K562 (cell line): ENCODE results near the gene OAT. TPM values are rescaled to one million over a fixed set of nuclear protein-coding genes. Genes with fewer than 3 reads are reported as not detected.

Source experiments
- ETS2 ChIP-seq: IDR thresholded peaks from 2 replicates; pipeline ENCODE4 v1.6.1; 2016; ENCODE audit warnings: borderline replicate concordance, missing genetic modification characterization, mild to moderate bottlenecking, moderate library complexity, missing compliant biosample characterization; ENCODE audit not compliant: poor library complexity, severe bottlenecking
- NFXL1 ChIP-seq: fragments of 450-650 bp; formaldehyde crosslinking; IDR thresholded peaks from 2 replicates; pipeline ENCODE4 v1.4.0; 2021; ENCODE audit warnings: mild to moderate bottlenecking
- ZNF232 ChIP-seq: sonication (generic); formaldehyde crosslinking; IDR thresholded peaks from 2 replicates; pipeline ENCODE4 v1.8.0; 2022; ENCODE audit warnings: mild to moderate bottlenecking, missing genetic modification reagents
- ZNF764 ChIP-seq: fragments of 250-450 bp; sonication (Bioruptor Pico); IDR thresholded peaks from 2 replicates; pipeline ENCODE4 v1.4.0; 2020; ENCODE audit warnings: low read depth, mild to moderate bottlenecking, moderate library complexity
- polyA plus RNA-seq, 8 experiments: library from polyadenylated mRNA; depleted of rRNA in 4 of 8; stranded (reverse) in 5 of 8; unstranded in 3 of 8; fragments of >200 nt; fragmentation: Nextera tagmentation in 2 of 8; fragmentation: Illumina TruSeq in 1 of 8; extraction: Ambion mirVana in 2 of 8; extraction: Trizol in 1 of 8; gene quantifications; 2 replicates each; pipeline versions ENCODE4 v1.2.1 to v1.2.3, GENCODE V29; 2011 to 2014; ENCODE audit warnings: inconsistent platforms in 1 of 8, missing spikeins in 1 of 8
- total RNA-seq, 7 experiments: library from RNA; depleted of rRNA in 6 of 7; stranded (reverse); fragments of >200 nt in 6 of 7; fragmentation: Illumina TruSeq in 2 of 7; extraction: Trizol in 2 of 7; gene quantifications; 2 replicates each; pipeline versions ENCODE4 v1.2.1 to v1.2.3, GENCODE V29; 2011 to 2021; ENCODE audit warnings: low replicate concordance in 1 of 7
- TF ChIP-seq, protein P1 (sequence below): fragments of 250-450 bp; sonication (Bioruptor Pico); IDR thresholded peaks from 2 replicates; pipeline ENCODE4 v1.4.0; 2020; ENCODE audit warnings: mild to moderate bottlenecking, moderate library complexity, borderline replicate concordance
- TF ChIP-seq, protein P2 (sequence below): fragments of 450-650 bp; IDR thresholded peaks from 2 replicates; pipeline ENCODE4 v1.6.1; 2016; ENCODE audit warnings: mild to moderate bottlenecking, moderate library complexity
- TF ChIP-seq, protein P3 (sequence below): IDR thresholded peaks from 3 replicates; pipeline ENCODE4 v1.6.1; 2011; ENCODE audit warnings: borderline replicate concordance, mild to moderate bottlenecking, moderate library complexity; ENCODE audit not compliant: insufficient read length; ENCODE audit errors: extremely low read depth

The OAT gene
- total and polyA plus RNA-seq, 9 of the 15 experiments (the other 6 are each of a cell fraction or from before 2014, with no cell fraction given) = 100 to 312 (median 163) TPM

DNA sequence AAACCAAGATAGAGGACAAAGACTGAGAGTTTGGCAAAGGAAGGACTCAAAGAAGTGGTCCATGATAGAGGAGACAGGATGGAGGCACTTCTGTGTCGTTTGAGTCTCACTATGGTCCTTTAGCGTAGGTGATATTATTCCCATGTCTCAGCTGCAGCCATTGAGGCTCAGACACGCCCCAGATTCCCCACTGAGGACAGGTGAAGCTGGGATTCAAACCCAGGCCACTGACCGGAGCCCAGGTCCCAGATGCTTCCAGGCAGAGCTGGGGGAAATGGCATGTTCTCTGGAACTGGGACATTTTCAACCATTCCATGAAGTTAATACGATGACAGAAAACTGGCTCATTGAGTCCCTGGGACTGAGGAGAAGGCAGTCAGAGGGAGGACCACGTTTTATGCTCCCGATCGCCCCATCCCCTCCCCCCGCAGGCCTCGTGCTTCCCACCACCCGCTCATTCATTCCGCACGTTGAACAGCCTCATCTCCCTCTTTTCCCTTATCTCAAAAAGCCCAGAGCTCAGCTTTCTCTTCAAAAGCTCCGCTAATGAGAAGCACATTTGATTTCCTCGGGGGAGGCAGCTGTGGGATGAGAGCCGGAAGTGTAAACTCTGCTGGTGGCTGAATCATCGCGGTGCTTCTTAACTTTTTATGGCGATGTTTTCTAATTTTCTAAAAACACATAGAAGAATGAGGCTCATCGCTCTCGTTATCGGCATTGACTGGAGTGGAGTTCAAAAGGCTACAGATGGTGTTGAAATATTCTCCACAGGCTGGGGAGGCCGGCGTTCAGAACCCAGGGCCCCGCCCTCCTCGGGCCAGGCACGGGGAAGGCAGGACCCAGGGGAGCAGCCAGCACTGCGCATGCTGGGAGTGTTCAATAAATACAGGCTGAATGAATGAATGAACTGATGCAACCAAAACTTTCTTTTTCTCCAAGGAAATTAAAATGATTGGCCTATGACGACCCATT lies 64.0 kb downstream of the OAT start (continued):
- TF ChIP-seq, protein P1, sequence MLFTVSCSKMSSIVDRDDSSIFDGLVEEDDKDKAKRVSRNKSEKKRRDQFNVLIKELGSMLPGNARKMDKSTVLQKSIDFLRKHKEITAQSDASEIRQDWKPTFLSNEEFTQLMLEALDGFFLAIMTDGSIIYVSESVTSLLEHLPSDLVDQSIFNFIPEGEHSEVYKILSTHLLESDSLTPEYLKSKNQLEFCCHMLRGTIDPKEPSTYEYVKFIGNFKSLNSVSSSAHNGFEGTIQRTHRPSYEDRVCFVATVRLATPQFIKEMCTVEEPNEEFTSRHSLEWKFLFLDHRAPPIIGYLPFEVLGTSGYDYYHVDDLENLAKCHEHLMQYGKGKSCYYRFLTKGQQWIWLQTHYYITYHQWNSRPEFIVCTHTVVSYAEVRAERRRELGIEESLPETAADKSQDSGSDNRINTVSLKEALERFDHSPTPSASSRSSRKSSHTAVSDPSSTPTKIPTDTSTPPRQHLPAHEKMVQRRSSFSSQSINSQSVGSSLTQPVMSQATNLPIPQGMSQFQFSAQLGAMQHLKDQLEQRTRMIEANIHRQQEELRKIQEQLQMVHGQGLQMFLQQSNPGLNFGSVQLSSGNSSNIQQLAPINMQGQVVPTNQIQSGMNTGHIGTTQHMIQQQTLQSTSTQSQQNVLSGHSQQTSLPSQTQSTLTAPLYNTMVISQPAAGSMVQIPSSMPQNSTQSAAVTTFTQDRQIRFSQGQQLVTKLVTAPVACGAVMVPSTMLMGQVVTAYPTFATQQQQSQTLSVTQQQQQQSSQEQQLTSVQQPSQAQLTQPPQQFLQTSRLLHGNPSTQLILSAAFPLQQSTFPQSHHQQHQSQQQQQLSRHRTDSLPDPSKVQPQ = no peak
- TF ChIP-seq, protein P2, sequence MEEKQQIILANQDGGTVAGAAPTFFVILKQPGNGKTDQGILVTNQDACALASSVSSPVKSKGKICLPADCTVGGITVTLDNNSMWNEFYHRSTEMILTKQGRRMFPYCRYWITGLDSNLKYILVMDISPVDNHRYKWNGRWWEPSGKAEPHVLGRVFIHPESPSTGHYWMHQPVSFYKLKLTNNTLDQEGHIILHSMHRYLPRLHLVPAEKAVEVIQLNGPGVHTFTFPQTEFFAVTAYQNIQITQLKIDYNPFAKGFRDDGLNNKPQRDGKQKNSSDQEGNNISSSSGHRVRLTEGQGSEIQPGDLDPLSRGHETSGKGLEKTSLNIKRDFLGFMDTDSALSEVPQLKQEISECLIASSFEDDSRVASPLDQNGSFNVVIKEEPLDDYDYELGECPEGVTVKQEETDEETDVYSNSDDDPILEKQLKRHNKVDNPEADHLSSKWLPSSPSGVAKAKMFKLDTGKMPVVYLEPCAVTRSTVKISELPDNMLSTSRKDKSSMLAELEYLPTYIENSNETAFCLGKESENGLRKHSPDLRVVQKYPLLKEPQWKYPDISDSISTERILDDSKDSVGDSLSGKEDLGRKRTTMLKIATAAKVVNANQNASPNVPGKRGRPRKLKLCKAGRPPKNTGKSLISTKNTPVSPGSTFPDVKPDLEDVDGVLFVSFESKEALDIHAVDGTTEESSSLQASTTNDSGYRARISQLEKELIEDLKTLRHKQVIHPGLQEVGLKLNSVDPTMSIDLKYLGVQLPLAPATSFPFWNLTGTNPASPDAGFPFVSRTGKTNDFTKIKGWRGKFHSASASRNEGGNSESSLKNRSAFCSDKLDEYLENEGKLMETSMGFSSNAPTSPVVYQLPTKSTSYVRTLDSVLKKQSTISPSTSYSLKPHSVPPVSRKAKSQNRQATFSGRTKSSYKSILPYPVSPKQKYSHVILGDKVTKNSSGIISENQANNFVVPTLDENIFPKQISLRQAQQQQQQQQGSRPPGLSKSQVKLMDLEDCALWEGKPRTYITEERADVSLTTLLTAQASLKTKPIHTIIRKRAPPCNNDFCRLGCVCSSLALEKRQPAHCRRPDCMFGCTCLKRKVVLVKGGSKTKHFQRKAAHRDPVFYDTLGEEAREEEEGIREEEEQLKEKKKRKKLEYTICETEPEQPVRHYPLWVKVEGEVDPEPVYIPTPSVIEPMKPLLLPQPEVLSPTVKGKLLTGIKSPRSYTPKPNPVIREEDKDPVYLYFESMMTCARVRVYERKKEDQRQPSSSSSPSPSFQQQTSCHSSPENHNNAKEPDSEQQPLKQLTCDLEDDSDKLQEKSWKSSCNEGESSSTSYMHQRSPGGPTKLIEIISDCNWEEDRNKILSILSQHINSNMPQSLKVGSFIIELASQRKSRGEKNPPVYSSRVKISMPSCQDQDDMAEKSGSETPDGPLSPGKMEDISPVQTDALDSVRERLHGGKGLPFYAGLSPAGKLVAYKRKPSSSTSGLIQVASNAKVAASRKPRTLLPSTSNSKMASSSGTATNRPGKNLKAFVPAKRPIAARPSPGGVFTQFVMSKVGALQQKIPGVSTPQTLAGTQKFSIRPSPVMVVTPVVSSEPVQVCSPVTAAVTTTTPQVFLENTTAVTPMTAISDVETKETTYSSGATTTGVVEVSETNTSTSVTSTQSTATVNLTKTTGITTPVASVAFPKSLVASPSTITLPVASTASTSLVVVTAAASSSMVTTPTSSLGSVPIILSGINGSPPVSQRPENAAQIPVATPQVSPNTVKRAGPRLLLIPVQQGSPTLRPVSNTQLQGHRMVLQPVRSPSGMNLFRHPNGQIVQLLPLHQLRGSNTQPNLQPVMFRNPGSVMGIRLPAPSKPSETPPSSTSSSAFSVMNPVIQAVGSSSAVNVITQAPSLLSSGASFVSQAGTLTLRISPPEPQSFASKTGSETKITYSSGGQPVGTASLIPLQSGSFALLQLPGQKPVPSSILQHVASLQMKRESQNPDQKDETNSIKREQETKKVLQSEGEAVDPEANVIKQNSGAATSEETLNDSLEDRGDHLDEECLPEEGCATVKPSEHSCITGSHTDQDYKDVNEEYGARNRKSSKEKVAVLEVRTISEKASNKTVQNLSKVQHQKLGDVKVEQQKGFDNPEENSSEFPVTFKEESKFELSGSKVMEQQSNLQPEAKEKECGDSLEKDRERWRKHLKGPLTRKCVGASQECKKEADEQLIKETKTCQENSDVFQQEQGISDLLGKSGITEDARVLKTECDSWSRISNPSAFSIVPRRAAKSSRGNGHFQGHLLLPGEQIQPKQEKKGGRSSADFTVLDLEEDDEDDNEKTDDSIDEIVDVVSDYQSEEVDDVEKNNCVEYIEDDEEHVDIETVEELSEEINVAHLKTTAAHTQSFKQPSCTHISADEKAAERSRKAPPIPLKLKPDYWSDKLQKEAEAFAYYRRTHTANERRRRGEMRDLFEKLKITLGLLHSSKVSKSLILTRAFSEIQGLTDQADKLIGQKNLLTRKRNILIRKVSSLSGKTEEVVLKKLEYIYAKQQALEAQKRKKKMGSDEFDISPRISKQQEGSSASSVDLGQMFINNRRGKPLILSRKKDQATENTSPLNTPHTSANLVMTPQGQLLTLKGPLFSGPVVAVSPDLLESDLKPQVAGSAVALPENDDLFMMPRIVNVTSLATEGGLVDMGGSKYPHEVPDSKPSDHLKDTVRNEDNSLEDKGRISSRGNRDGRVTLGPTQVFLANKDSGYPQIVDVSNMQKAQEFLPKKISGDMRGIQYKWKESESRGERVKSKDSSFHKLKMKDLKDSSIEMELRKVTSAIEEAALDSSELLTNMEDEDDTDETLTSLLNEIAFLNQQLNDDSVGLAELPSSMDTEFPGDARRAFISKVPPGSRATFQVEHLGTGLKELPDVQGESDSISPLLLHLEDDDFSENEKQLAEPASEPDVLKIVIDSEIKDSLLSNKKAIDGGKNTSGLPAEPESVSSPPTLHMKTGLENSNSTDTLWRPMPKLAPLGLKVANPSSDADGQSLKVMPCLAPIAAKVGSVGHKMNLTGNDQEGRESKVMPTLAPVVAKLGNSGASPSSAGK = peak; percentile 92
- TF ChIP-seq ZNF764 (CRISPR knock-in tag) = no peak
- TF ChIP-seq ETS2 = no peak
- no peak for TF ChIP-seq NFXL1 (CRISPR knock-in tag)
- TF ChIP-seq, protein P3, sequence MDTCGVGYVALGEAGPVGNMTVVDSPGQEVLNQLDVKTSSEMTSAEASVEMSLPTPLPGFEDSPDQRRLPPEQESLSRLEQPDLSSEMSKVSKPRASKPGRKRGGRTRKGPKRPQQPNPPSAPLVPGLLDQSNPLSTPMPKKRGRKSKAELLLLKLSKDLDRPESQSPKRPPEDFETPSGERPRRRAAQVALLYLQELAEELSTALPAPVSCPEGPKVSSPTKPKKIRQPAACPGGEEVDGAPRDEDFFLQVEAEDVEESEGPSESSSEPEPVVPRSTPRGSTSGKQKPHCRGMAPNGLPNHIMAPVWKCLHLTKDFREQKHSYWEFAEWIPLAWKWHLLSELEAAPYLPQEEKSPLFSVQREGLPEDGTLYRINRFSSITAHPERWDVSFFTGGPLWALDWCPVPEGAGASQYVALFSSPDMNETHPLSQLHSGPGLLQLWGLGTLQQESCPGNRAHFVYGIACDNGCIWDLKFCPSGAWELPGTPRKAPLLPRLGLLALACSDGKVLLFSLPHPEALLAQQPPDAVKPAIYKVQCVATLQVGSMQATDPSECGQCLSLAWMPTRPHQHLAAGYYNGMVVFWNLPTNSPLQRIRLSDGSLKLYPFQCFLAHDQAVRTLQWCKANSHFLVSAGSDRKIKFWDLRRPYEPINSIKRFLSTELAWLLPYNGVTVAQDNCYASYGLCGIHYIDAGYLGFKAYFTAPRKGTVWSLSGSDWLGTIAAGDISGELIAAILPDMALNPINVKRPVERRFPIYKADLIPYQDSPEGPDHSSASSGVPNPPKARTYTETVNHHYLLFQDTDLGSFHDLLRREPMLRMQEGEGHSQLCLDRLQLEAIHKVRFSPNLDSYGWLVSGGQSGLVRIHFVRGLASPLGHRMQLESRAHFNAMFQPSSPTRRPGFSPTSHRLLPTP = no peak
- TF ChIP-seq ZNF232 (CRISPR knock-in tag) = no peak
